Caco-2 (cell line): Measurements from ENCODE around the gene RPL15. TPM values are rescaled to one million over a fixed set of nuclear protein-coding genes. Genes with fewer than 3 reads are reported as not detected.
A peak's percentile ranks its signal among the peaks of the same experiment; 100 is the strongest.

Experiments used
- BruUV-seq: library from RNA; stranded (reverse); fragments of 400-500 nt; replicated peaks from 2 replicates; lab custom pipeline; 2021; lab: Mats Ljungman, UMichigan
- CTCF ChIA-PET: fragments of 300-600 bp; sonication (Branson Sonifier 250); formaldehyde crosslinking; loops from one replicate; lab custom pipeline; 2022; ENCODE audit warnings: antibody characterized with exemption; lab: Charles Lee
- POLR2A ChIA-PET: fragments of 300-600 bp; sonication (Branson Sonifier 250); formaldehyde crosslinking; loops from one replicate; lab custom pipeline; 2022; ENCODE audit warnings: antibody characterized with exemption; lab: Charles Lee
- DNase-seq, 2 experiments: peaks; one replicate each; pipeline versions ENCODE4 v3.0.0 to v3.0.0-alpha.2; 2020 to 2022
- H3K27me3 ChIP-seq: replicated peaks from 2 replicates; pipeline ENCODE4 v1.6.0; 2011; ENCODE audit warnings: low read length; ENCODE audit not compliant: control insufficient read depth, insufficient read depth
- H3K36me3 ChIP-seq: 2 replicates; pipeline ENCODE4 v1.5.1; 2011; ENCODE audit warnings: low read length; ENCODE audit not compliant: control insufficient read depth, insufficient read depth
- H3K4me1 ChIP-seq: fragments of 250-450 bp; sonication (Bioruptor Pico); 2 replicates; pipeline ENCODE4 v1.5.1; 2020; ENCODE audit warnings: mild to moderate bottlenecking
- H3K4me3 ChIP-seq: 2 replicates; pipeline ENCODE4 v1.5.1; 2011; ENCODE audit warnings: low read depth, mild to moderate bottlenecking, control low read depth, low read length
- H3K9me3 ChIP-seq: fragments of 250-450 bp; sonication (Bioruptor Pico); 2 replicates; pipeline ENCODE4 v1.5.1; 2020; ENCODE audit warnings: mild to moderate bottlenecking, moderate library complexity
- H3K27ac Mint-ChIP-seq: one replicate; pipeline ENCODE4 v1.8.0; 2022; ENCODE audit warnings: mixed read lengths; ENCODE audit not compliant: unreplicated experiment
- H3K27me3 Mint-ChIP-seq: one replicate; pipeline ENCODE4 v1.8.0; 2022; ENCODE audit warnings: mixed read lengths; ENCODE audit not compliant: insufficient read depth, unreplicated experiment
- H3K36me3 Mint-ChIP-seq: one replicate; pipeline ENCODE4 v1.8.0; 2022; ENCODE audit warnings: mild to moderate bottlenecking, mixed read lengths; ENCODE audit not compliant: insufficient read depth, unreplicated experiment
- H3K4me1 Mint-ChIP-seq: one replicate; pipeline ENCODE4 v1.8.0; 2022; ENCODE audit warnings: low read depth, mixed read lengths; ENCODE audit not compliant: unreplicated experiment
- H3K4me3 Mint-ChIP-seq: one replicate; pipeline ENCODE4 v1.8.0; 2022; ENCODE audit warnings: mild to moderate bottlenecking, moderate library complexity, mixed read lengths; ENCODE audit not compliant: unreplicated experiment
- H3K9me3 Mint-ChIP-seq: one replicate; pipeline ENCODE4 v1.8.0; 2022; ENCODE audit warnings: mixed read lengths; ENCODE audit not compliant: unreplicated experiment
- intact Hi-C: fragments of 100-400 bp; cut with micrococcal nuclease; formaldehyde crosslinking; loops from one replicate; pipeline ENCODE4 v1.10.0; 2022; ENCODE audit not compliant: unreplicated experiment
- total RNA-seq: library from RNA; stranded (reverse); gene quantifications from 2 replicates; pipeline ENCODE4 v1.2.3, GENCODE V29; 2022
- TF ChIP-seq, protein P1 (sequence below), 2 experiments: fragments of 200-600 bp in 1 of 2; IDR thresholded peaks; 1 replicate in 1 of 2; 2 replicates in 1 of 2; pipeline versions ENCODE4 v1.5.1 to v1.8.0; 2011 to 2022; ENCODE audit warnings: antibody characterized with exemption in 1 of 2, control low read depth in 1 of 2, inconsistent platforms in 1 of 2, low read depth in 1 of 2, low read length in 1 of 2, mild to moderate bottlenecking in 1 of 2, moderate library complexity in 1 of 2; ENCODE audit not compliant: insufficient read depth in 1 of 2, severe bottlenecking in 1 of 2, unreplicated experiment in 1 of 2

The RPL15 gene
- total RNA-seq, 1 experiment from 2014 or later: 1,698 TPM

DNA sequence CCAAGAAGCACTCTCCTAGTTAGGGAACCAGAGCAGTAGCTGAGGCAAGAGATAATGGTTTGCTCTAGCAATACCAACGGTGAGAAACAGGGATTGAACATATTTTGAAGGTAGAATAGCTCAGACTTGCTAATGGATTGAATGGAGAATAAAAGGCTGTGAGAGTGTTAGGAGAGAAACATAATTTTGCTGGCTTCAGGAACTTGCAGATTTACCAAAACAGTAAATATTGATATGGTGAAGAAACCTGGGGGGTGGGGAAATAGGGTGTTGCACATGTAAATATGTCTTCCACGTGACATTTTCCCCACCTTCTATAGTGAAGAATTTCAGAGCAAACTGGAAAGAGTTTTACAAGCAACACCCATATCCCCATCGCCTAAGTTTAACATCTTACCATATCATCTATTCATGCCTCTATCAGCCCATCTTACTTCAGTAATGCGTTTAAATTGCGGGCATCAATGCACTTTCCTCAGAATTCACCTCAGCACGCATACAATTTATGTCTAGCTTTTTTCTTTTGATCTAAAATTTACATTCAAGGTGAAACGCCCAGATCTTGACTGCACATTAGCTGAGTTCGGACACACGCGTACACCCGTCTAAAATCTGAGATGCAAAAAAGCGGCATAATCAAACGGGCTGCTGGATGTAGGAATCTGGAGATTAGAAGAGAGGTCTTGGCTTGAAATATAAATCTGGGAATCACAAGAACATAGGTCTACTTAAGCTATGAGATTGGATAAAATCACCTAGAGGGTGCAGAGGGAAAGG is 27.3 kb downstream of the RPL15 start:
- no peaks in the 10 kb centered on the region for H3K27me3 ChIP-seq
- H3K9me3 ChIP-seq: no peaks in the 10 kb centered on the region
- ChIA-PET POLR2A (interaction anchor here (1.6 kb wide), 1 partner anchor 27 kb away, joined by 8 read pairs; the partner anchor contains the start of genes NKIRAS1 and RPL15), CTCF (no interaction called here)
- H3K4me3 Mint-ChIP-seq: peak overlapping the region; percentile 94
- H3K36me3 Mint-ChIP-seq: peaks cover 28% of the 10 kb centered on the region
- no peak for DNase-seq
- no peaks in the 10 kb centered on the region for H3K36me3 ChIP-seq
- peaks cover 21% of the 10 kb centered on the region for H3K4me1 Mint-ChIP-seq
- H3K27ac Mint-ChIP-seq: peak overlapping the region; percentile 97
- TF ChIP-seq, protein P1, sequence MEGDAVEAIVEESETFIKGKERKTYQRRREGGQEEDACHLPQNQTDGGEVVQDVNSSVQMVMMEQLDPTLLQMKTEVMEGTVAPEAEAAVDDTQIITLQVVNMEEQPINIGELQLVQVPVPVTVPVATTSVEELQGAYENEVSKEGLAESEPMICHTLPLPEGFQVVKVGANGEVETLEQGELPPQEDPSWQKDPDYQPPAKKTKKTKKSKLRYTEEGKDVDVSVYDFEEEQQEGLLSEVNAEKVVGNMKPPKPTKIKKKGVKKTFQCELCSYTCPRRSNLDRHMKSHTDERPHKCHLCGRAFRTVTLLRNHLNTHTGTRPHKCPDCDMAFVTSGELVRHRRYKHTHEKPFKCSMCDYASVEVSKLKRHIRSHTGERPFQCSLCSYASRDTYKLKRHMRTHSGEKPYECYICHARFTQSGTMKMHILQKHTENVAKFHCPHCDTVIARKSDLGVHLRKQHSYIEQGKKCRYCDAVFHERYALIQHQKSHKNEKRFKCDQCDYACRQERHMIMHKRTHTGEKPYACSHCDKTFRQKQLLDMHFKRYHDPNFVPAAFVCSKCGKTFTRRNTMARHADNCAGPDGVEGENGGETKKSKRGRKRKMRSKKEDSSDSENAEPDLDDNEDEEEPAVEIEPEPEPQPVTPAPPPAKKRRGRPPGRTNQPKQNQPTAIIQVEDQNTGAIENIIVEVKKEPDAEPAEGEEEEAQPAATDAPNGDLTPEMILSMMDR (IDR thresholded peaks at IDR 0.05; ENCODE audit: insufficient read depth in 1 of 2, low read depth in 1 of 2, low read length in 1 of 2, severe bottlenecking in 1 of 2, unreplicated experiment in 1 of 2): no peak
- BruUV-seq: TSS peak; percentile 76
- peak overlapping the region; percentile 61 for H3K4me3 ChIP-seq
- no peaks in the 10 kb centered on the region for H3K27me3 Mint-ChIP-seq
- H3K9me3 Mint-ChIP-seq: peaks cover 2% of the 10 kb centered on the region
- peaks cover 24% of the 10 kb centered on the region for H3K4me1 ChIP-seq
- intact Hi-C loops: loop anchor here (10.0 kb wide), 1 partner anchor 511 kb away; no protein-coding TSS in a partner anchor

DNA sequence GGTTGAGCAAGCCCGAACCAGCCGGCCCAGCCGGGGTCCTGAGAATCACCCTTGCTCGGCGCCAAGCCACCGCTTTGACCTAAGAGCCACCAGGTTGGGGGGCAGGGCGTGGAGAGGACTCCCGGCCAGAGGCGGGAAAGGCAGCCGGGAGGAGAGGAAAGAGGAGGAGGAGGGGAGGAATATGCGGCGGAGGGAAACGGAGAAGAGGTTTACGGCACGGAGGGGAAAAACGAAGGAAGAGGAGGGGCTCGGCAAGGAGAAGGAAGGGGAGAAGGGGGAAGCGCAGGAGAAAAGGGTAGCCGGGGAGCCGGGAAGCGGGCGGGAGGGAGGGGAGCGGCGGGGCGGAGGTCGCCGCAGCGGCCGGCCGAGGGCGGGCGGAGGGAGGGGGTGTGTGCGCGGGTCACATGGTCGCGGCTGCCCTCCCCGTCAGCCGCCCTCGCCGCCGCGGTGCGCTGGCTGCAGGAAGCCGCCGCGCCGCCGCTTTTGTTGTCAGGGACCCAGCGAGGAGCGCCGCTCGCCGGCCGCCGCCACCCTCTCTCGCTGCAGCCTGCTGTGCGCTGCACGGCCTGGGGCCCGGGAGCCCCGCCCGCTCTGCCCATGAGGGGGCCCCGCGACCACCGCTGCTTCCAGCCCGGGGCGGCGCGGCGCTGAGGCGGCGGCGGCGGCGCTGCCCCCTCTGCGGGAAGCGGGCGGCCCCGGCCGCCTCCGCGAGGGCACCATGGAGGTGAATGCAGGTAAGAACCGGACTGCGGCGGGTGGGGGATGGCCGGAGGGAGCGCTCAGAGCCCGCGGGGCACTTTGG is 28.1 kb downstream of the RPL15 start, which contains the start of gene NR1D2:
Gene NR1D2 (plus strand): TSS at position 426 of the 802 bp plus-strand sequence. CDS start 293 bp downstream, at position 719.
- H3K27me3 Mint-ChIP-seq: no peaks in the 10 kb centered on the region
- Histone ChIP-seq H3K36me3 (no peaks in the 10 kb centered on the region), H3K9me3 (no peaks in the 10 kb centered on the region), H3K27me3 (no peaks in the 10 kb centered on the region), H3K4me1 (peaks cover 27% of the 10 kb centered on the region), H3K4me3 (peak within 1 kb of the TSS; percentile 94)
- H3K27ac Mint-ChIP-seq: peak within 1 kb of the TSS; percentile 97
- ChIA-PET CTCF (no interaction called here), POLR2A (interaction anchor here (1.6 kb wide), 1 partner anchor 28 kb away, joined by 8 read pairs; the partner anchor contains the start of genes NKIRAS1 and RPL15)
- BruUV-seq: no TSS peak
- peaks cover 28% of the 10 kb centered on the region for H3K36me3 Mint-ChIP-seq
- no peaks in the 10 kb centered on the region for H3K9me3 Mint-ChIP-seq
- intact Hi-C loops: loop anchor here (1.0 to 10.0 kb wide), 3 partner anchors 28 to 510 kb away; partner anchors contain the start of gene RPL15
- peaks cover 21% of the 10 kb centered on the region for H3K4me1 Mint-ChIP-seq
- peak; percentile 81 to 84 for DNase-seq
- TF ChIP-seq, protein P1 (IDR thresholded peaks at IDR 0.05; ENCODE audit: insufficient read depth in 1 of 2, low read depth in 1 of 2, low read length in 1 of 2, severe bottlenecking in 1 of 2, unreplicated experiment in 1 of 2): no peak
- H3K4me3 Mint-ChIP-seq: peak within 1 kb of the TSS; percentile 94

DNA sequence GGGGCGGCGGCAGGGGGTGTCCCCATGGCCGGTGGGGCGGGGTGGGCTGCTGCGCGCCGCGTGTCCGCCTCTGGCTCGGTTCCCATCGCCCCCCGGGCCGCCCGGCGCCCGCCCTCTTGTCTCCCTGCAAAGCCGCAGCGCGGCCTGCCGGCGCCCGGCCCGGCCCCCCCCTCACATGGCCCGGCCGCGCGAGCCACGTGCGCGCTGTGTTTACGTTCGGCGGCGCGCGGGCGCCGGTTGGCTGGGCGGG is 28.7 kb downstream of the RPL15 start:
- Histone ChIP-seq H3K9me3 (no peaks in the 10 kb centered on the region), H3K27me3 (no peaks in the 10 kb centered on the region), H3K36me3 (no peaks in the 10 kb centered on the region), H3K4me3 (peak overlapping the region; percentile 61), H3K4me1 (peaks cover 27% of the 10 kb centered on the region)
- ChIA-PET CTCF (no interaction called here), POLR2A (no interaction called here)
- H3K27me3 Mint-ChIP-seq: no peaks in the 10 kb centered on the region
- BruUV-seq: no TSS peak
- H3K4me1 Mint-ChIP-seq: peaks cover 21% of the 10 kb centered on the region
- H3K36me3 Mint-ChIP-seq: peaks cover 28% of the 10 kb centered on the region
- H3K4me3 Mint-ChIP-seq: peak overlapping the region; percentile 94
- intact Hi-C loops: loop anchor here (1.0 to 10.0 kb wide), 3 partner anchors 28 to 509 kb away; partner anchors contain the start of gene RPL15
- DNase-seq: no peak
- H3K9me3 Mint-ChIP-seq: no peaks in the 10 kb centered on the region
- TF ChIP-seq, protein P1 (IDR thresholded peaks at IDR 0.05; ENCODE audit: insufficient read depth in 1 of 2, low read depth in 1 of 2, low read length in 1 of 2, severe bottlenecking in 1 of 2, unreplicated experiment in 1 of 2): no peak
- peak overlapping the region; percentile 95 for H3K27ac Mint-ChIP-seq
